Measurements from ENCODE around the gene RNLS. TPM values are rescaled to one million over a fixed set of nuclear protein-coding genes. Genes with fewer than 3 reads are reported as not detected.

RNLS gene
- total RNA-seq, 4 donors from 2014 or later = 8.7 to 19.7 (median 12.9) TPM

DNA sequence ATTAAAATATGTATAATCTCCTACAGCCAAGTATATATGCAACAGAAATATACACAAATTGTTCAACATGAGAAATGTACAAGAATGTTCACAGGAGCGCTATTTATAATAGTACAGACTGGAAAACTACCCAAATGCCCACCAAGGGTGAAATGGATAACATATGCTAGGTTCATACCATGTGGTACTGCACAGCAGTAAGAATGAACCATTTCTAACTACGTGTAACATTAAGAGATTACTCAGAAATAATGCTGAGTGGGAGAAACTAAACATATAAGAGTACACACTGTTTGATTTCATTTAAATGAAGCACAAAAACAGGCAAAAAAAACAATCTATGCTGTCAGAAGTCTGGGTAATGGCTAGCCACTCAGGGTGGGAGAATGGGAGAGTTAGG, 45.8 kb downstream of the RNLS start:
- no peaks in the 10 kb centered on the region for H3K36me3 ChIP-seq
- no peaks in the 10 kb centered on the region for H3K9me3 ChIP-seq
- no peaks in the 10 kb centered on the region for H3K27me3 ChIP-seq
- H3K27ac ChIP-seq = peak overlapping the region; percentile 89 to 90
- no peak overlapping the region for H3K4me3 ChIP-seq
- H3K4me1 ChIP-seq = peaks cover 0 to 17% of the 10 kb centered on the region in 2 donors
- intact Hi-C loops (cut with DNase I; ENCODE audit: low total_unique reads) = no loop called here
- DNase-seq = no peak
- TF ChIP-seq POLR2A (IDR thresholded peaks at IDR 0.05) = no peak
- TF ChIP-seq, protein P1, sequence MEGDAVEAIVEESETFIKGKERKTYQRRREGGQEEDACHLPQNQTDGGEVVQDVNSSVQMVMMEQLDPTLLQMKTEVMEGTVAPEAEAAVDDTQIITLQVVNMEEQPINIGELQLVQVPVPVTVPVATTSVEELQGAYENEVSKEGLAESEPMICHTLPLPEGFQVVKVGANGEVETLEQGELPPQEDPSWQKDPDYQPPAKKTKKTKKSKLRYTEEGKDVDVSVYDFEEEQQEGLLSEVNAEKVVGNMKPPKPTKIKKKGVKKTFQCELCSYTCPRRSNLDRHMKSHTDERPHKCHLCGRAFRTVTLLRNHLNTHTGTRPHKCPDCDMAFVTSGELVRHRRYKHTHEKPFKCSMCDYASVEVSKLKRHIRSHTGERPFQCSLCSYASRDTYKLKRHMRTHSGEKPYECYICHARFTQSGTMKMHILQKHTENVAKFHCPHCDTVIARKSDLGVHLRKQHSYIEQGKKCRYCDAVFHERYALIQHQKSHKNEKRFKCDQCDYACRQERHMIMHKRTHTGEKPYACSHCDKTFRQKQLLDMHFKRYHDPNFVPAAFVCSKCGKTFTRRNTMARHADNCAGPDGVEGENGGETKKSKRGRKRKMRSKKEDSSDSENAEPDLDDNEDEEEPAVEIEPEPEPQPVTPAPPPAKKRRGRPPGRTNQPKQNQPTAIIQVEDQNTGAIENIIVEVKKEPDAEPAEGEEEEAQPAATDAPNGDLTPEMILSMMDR (IDR thresholded peaks at IDR 0.05) = no peak

DNA sequence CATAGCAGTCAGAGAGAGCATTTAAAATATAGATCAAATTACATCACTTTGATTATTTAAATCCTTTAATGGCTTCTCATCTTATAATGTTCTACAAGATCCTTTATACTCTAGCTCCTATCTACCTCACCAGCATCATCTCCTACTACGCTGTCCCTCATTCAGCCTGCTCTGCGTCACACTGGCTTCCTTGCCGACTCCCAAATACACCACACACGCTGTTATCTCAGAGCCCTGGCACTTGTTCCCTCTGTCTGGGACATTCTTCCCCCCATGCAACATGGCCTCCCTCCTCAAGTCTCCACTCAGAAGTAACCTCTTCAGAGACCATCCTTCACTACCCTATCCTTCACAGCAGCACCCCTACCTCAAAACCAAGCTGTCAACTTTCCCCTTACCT, 46.7 kb downstream of the RNLS start:
- TF ChIP-seq, protein P1 (IDR thresholded peaks at IDR 0.05) = no peak
- no peak for TF ChIP-seq POLR2A (IDR thresholded peaks at IDR 0.05)
- peak overlapping the region; percentile 89 to 90 for H3K27ac ChIP-seq

DNA sequence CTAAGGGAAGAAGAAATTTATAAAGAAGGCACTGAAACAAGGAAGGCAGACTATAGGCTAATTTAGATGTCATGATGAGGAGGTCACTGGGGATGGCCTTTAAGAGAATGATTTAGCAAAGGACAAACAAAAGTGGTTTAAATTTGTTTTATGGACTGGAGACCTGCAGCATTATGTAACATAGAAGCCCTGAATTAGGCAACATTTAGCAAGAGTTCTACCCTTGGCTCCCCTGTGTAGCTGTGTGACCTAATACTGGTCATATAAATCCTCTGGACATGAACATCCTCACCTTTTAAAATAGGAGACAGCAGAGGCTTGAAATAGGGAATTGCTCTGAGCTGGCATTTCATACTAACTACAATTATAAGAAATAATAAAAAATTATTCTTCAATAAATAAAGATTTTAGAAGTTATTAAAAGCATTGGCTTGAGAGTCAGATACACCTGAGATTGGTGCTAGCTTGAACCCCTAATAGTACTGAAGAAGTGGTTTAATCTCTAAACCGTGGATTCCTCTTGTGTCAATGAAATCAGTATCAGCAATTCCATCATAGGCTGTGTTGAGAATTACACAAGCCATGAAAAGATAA, 48.9 kb downstream of the RNLS start:
- intact Hi-C loops (cut with DNase I; ENCODE audit: low total_unique reads) = no loop called here
- TF ChIP-seq, protein P1 (IDR thresholded peaks at IDR 0.05) = no peak
- no peak for TF ChIP-seq POLR2A (IDR thresholded peaks at IDR 0.05)
- no peak overlapping the region for H3K4me3 ChIP-seq
- H3K27me3 ChIP-seq = no peaks in the 10 kb centered on the region
- DNase-seq = no peak
- H3K9me3 ChIP-seq = no peaks in the 10 kb centered on the region
- H3K36me3 ChIP-seq = no peaks in the 10 kb centered on the region
- peak overlapping the region in 1 of 2 donors; percentile 47 for H3K27ac ChIP-seq
- H3K4me1 ChIP-seq = peaks cover 0 to 15% of the 10 kb centered on the region in 2 donors

More for the DNA sequence above, 46.7 kb downstream of the RNLS start:
- no peak for DNase-seq
- Histone ChIP-seq H3K36me3 (no peaks in the 10 kb centered on the region), H3K4me1 (peaks cover 0 to 17% of the 10 kb centered on the region in 2 donors), H3K4me3 (no peak overlapping the region), H3K27me3 (no peaks in the 10 kb centered on the region), H3K9me3 (no peaks in the 10 kb centered on the region)
- intact Hi-C loops (cut with DNase I; ENCODE audit: low total_unique reads) = no loop called here

DNA sequence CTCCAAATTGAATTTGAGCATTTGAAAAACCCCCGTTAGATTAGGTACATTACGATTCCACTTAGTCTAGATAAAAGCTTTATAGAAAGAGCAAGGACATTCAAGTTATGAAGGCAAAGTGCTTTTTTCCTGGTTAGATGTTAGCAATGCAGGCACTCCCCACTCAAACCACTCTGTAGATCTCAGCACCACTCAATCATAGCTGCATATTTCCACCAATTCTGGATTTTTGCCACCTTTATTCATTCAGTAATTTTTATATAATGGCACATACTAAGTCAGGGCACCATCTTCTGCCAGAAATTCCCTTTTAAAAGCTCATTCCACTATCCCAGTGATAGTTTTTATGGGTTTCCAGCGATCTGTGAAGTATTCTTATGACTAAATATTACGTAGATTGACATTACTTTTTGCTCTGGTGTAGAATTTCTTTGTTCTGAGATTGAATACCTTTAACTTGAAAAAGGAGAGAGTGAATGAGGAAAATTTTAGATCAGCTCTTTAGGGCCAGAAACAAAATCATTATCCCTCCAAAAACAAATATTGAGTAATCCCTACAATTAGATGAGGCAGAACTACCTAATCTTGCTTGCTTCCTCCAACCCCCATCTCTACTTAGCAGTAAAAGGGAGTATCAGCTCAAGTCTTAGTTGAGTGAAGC, 51.6 kb downstream of the RNLS start:
- H3K4me1 ChIP-seq = no peaks in the 10 kb centered on the region
- H3K4me3 ChIP-seq = no peak overlapping the region
- H3K27ac ChIP-seq = no peak overlapping the region
- H3K27me3 ChIP-seq = no peaks in the 10 kb centered on the region
- no peaks in the 10 kb centered on the region for H3K9me3 ChIP-seq
- intact Hi-C loops (cut with DNase I; ENCODE audit: low total_unique reads) = no loop called here
- no peak for DNase-seq
- TF ChIP-seq, protein P1 (IDR thresholded peaks at IDR 0.05) = no peak
- TF ChIP-seq POLR2A (IDR thresholded peaks at IDR 0.05) = no peak
- no peaks in the 10 kb centered on the region for H3K36me3 ChIP-seq

DNA sequence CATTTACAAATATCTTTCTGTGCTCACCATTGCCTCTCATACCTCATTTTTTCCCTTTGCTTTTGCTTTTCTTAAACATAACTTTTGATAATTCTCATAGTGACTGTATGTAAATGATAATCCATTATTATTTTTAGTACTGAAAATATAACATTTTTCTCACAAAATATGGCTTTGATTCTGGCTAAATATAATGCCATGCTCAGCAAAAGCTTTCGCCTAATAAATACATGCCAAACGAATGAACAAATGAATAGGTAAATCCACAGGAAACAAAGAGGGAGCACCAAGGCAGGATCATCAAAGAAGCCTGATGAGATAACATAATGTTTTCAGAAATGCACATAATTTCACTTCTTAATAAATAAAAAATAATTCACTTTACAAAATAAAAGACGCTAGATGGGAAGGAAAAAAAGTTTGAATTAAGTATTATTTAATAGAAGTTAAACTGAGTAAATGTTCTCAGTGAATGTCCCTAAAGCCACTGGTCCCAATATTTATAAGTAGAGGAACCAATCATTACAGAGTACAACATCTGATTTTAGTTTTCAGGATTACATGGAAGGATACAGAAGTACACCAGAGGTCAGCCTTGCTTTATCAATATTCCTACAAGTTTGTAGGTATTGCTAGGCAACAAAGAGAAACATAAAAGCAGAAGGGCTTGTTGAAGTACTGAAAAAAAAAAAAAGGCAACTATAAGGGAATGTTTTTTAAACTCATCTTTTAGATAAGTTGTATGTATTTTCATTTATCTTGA, 52.3 kb downstream of the RNLS start:
- Histone ChIP-seq H3K4me3 (no peak overlapping the region), H3K4me1 (no peaks in the 10 kb centered on the region), H3K27me3 (no peaks in the 10 kb centered on the region), H3K36me3 (no peaks in the 10 kb centered on the region), H3K27ac (no peak overlapping the region), H3K9me3 (no peaks in the 10 kb centered on the region)
- intact Hi-C loops (cut with DNase I; ENCODE audit: low total_unique reads) = no loop called here
- TF ChIP-seq POLR2A (IDR thresholded peaks at IDR 0.05) = no peak
- TF ChIP-seq, protein P1 (IDR thresholded peaks at IDR 0.05) = no peak
- DNase-seq = no peak
